DOHH2 (cell line): ENCODE measurements around the gene COL6A5.

Experiments
- H3F3A ChIP-seq: fragments of 200-600 bp; sonication (generic), shearing (Covaris generic); 2 replicates; pipeline ENCODE4 v1.6.0; 2016; ENCODE audit warnings: antibody characterized with exemption, mild to moderate bottlenecking; ENCODE audit not compliant: control insufficient read depth, insufficient read depth
- H3K27ac ChIP-seq: fragments of 200-600 bp; sonication (generic); 2 replicates; pipeline ENCODE4 v1.5.1; 2014; ENCODE audit warnings: low read depth, mild to moderate bottlenecking, low read length, moderate library complexity
- H3K27me3 ChIP-seq: fragments of 200-600 bp; sonication (generic); 2 replicates; pipeline ENCODE4 v1.6.1; 2014; ENCODE audit warnings: mild to moderate bottlenecking, low read length, mixed read lengths; ENCODE audit not compliant: control insufficient read depth
- H3K36me3 ChIP-seq: fragments of 200-600 bp; sonication (generic); 2 replicates; pipeline ENCODE4 v1.6.1; 2014; ENCODE audit warnings: mild to moderate bottlenecking, low read length, moderate library complexity, mixed read lengths; ENCODE audit not compliant: control insufficient read depth
- H3K4me1 ChIP-seq: fragments of 200-600 bp; sonication (generic); 2 replicates; pipeline ENCODE4 v1.6.1; 2014; ENCODE audit warnings: mild to moderate bottlenecking, low read length, mixed read lengths; ENCODE audit not compliant: control insufficient read depth
- H3K4me2 ChIP-seq: fragments of 200-600 bp; sonication (generic); 2 replicates; pipeline ENCODE4 v1.6.0; 2014; ENCODE audit warnings: mild to moderate bottlenecking, low read length, moderate library complexity
- H3K4me3 ChIP-seq: fragments of 200-600 bp; sonication (generic); 2 replicates; pipeline ENCODE4 v1.5.1; 2014; ENCODE audit warnings: mild to moderate bottlenecking, low read length, mixed read lengths
- H3K79me2 ChIP-seq: fragments of 200-600 bp; sonication (generic); 2 replicates; pipeline ENCODE4 v1.6.1; 2014; ENCODE audit warnings: mild to moderate bottlenecking, low read length, mixed read lengths; ENCODE audit not compliant: control insufficient read depth
- H3K9me2 ChIP-seq: fragments of 200-600 bp; sonication (generic); replicated peaks from 2 replicates; pipeline ENCODE4 v1.6.1; 2014; ENCODE audit warnings: mild to moderate bottlenecking, low read length, mixed read lengths; ENCODE audit not compliant: control insufficient read depth
- H3K9me3 ChIP-seq: fragments of 200-600 bp; sonication (generic); 2 replicates; pipeline ENCODE4 v1.6.1; 2014; ENCODE audit warnings: antibody characterized with exemption, low read length, mixed read lengths; ENCODE audit not compliant: control insufficient read depth, insufficient read depth
- H4K20me1 ChIP-seq: fragments of 200-600 bp; sonication (generic); 2 replicates; pipeline ENCODE4 v1.6.0; 2014; ENCODE audit warnings: low read depth, mild to moderate bottlenecking, antibody characterized with exemption, low read length, moderate library complexity; ENCODE audit not compliant: control insufficient read depth, insufficient read depth
- CTCF ChIP-seq: fragments of 200-600 bp; sonication (generic); IDR thresholded peaks from one replicate; pipeline ENCODE4 v1.5.1; 2014; ENCODE audit warnings: antibody characterized with exemption, mild to moderate bottlenecking, low read depth, low read length; ENCODE audit not compliant: poor library complexity, severe bottlenecking
- EZH2phosphoT487 ChIP-seq: fragments of 200-600 bp; sonication (generic); IDR thresholded peaks from 2 replicates; pipeline ENCODE4 v1.6.1; 2017; ENCODE audit warnings: borderline replicate concordance, mild to moderate bottlenecking, antibody characterized with exemption, low read length, moderate library complexity, mixed read lengths

Gene COL6A5

DNA sequence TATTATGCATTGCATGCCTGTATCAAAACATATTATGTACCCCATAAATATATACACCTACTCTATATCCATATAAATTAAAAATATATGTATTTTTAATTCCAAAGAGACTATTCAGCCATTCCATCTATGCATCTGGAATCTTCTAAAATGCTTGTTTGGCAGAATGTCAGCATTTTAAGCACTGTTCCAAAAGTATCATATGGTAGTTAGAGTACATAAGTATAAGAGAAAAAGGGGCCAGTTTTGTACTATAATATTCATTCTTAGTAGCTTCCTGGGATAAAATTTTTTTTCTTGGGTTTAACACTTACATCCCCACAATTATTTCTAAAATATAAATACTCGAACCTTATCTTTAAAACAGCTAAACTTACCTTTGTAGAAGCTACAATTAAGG, 111.1 kb downstream of the COL6A5 start:
- Histone ChIP-seq H3K27ac (no peak overlapping the region), H3K27me3 (no peaks in the 10 kb centered on the region), H4K20me1 (no peaks in the 10 kb centered on the region), H3K79me2 (no peaks in the 10 kb centered on the region), H3K4me1 (no peaks in the 10 kb centered on the region), H3K4me2 (no peak overlapping the region), H3K36me3 (no peaks in the 10 kb centered on the region), H3K4me3 (no peak overlapping the region), H3K9me3 (no peaks in the 10 kb centered on the region), H3K9me2 (no peaks in the 10 kb centered on the region), H3F3A (no peaks in the 10 kb centered on the region)
- no peak for TF ChIP-seq CTCF
- TF ChIP-seq EZH2phosphoT487 = no peak

DNA sequence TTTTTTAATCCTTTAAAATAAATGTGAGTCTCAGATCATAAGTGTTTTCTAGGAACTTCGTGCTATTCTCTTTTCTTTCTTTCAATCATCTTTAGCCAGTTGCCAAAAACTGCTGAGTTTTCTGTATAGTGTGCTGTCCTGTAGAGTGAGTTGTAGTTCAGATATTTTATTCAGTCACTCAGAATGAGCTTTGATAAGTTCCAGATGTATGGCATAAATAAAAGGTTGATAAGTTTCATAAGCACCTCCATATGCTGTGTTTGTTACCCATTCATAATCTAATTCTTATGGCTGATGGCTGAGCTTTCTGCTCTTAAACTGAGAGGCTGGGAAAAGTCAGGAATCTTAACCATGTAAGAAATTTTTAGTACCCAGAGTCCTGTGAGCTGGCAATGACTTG, 112.2 kb downstream of the COL6A5 start:
- Histone ChIP-seq H3K27ac (no peak overlapping the region), H3K79me2 (no peaks in the 10 kb centered on the region), H3K4me1 (no peaks in the 10 kb centered on the region), H3K27me3 (no peaks in the 10 kb centered on the region), H3K36me3 (no peaks in the 10 kb centered on the region), H4K20me1 (no peaks in the 10 kb centered on the region), H3K4me2 (no peak overlapping the region), H3K9me3 (no peaks in the 10 kb centered on the region), H3F3A (no peaks in the 10 kb centered on the region), H3K9me2 (no peaks in the 10 kb centered on the region), H3K4me3 (no peak overlapping the region)
- TF ChIP-seq EZH2phosphoT487 (no peak), CTCF (no peak)

- H3K4me3 ChIP-seq = no peak overlapping the region
Measured at GRCh38 chr3:130459944-130460343, 114.5 kb downstream of the COL6A5 start.

More at GRCh38 chr3:130459944-130460343, 114.5 kb downstream of the COL6A5 start:
- Histone ChIP-seq H3K27ac (no peak overlapping the region), H3K4me1 (no peaks in the 10 kb centered on the region), H4K20me1 (no peaks in the 10 kb centered on the region), H3K4me2 (no peak overlapping the region), H3K9me3 (no peaks in the 10 kb centered on the region), H3K79me2 (no peaks in the 10 kb centered on the region), H3F3A (no peaks in the 10 kb centered on the region), H3K36me3 (no peaks in the 10 kb centered on the region), H3K27me3 (no peaks in the 10 kb centered on the region), H3K9me2 (no peaks in the 10 kb centered on the region)
- TF ChIP-seq CTCF (no peak), EZH2phosphoT487 (no peak)
